ENCODE results near the gene THBS3. TPM values are rescaled to one million over a fixed set of nuclear protein-coding genes. Genes with fewer than 3 reads are reported as not detected.

THBS3 gene
- polyA plus RNA-seq, 1 donor from 2014 or later = 99.6 TPM

DNA sequence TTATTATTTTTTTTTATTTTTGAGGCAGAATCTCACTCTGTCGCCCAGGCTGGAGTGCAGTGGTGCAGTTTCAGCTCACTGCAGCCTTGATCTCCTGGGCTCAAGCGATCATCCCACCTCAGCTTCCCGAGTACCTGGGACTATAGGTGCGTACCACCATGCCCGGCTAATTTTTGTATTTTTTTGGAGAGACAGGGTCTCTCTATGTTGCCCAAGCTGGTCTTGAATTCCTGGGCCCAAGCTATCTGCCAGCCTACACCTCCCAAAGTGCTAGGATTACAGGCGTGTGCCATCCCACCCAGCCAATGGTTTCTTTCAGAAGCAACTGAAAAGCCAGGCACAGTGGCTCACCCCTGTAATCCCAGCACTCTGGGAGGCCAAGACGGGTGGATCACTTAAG is 36.9 kb downstream of the THBS3 start:
- Histone ChIP-seq H3K9ac (ENCODE audit: low read length) (no peak overlapping the region), H3F3A (ENCODE audit: insufficient read depth, low read length, poor library complexity, severe bottlenecking) (peaks cover 5% of the 10 kb centered on the region), H2AFZ (ENCODE audit: low read depth, low read length) (no peak overlapping the region), H3K9me2 (ENCODE audit: insufficient read depth, low read length) (no peaks in the 10 kb centered on the region), H3K79me2 (replicated peaks; ENCODE audit: insufficient read depth, low read length) (peaks cover 27% of the 10 kb centered on the region), H3K27me3 (ENCODE audit: insufficient read depth, low read depth, low read length) (no peaks in the 10 kb centered on the region), H4K20me1 (ENCODE audit: insufficient read depth) (no peaks in the 10 kb centered on the region), H3K4me2 (ENCODE audit: low read length) (no peak overlapping the region), H3K4me3 (ENCODE audit: low read length) (no peak overlapping the region), H3K36me3 (ENCODE audit: insufficient read depth, low read length) (no peaks in the 10 kb centered on the region), H3K9me3 (ENCODE audit: low read length) (no peaks in the 10 kb centered on the region), H3K27ac (ENCODE audit: low read length) (no peak overlapping the region)
- TF ChIP-seq, protein P1, sequence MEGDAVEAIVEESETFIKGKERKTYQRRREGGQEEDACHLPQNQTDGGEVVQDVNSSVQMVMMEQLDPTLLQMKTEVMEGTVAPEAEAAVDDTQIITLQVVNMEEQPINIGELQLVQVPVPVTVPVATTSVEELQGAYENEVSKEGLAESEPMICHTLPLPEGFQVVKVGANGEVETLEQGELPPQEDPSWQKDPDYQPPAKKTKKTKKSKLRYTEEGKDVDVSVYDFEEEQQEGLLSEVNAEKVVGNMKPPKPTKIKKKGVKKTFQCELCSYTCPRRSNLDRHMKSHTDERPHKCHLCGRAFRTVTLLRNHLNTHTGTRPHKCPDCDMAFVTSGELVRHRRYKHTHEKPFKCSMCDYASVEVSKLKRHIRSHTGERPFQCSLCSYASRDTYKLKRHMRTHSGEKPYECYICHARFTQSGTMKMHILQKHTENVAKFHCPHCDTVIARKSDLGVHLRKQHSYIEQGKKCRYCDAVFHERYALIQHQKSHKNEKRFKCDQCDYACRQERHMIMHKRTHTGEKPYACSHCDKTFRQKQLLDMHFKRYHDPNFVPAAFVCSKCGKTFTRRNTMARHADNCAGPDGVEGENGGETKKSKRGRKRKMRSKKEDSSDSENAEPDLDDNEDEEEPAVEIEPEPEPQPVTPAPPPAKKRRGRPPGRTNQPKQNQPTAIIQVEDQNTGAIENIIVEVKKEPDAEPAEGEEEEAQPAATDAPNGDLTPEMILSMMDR (IDR thresholded peaks at IDR 0.05; ENCODE audit: poor library complexity, severe bottlenecking) = no peak
- TF ChIP-seq EP300 (conservative IDR thresholded peaks at IDR 0.05; ENCODE audit: poor library complexity, severe bottlenecking) (no peak), EZH2 (IDR thresholded peaks at IDR 0.05; ENCODE audit: borderline replicate concordance, insufficient read depth, low read length, poor library complexity, severe bottlenecking) (no peak), POLR2AphosphoS5 (IDR thresholded peaks at IDR 0.05) (no peak), RAD21 (conservative IDR thresholded peaks at IDR 0.05) (no peak), TAF1 (IDR thresholded peaks at IDR 0.05; ENCODE audit: low read depth) (no peak), MXI1 (conservative IDR thresholded peaks at IDR 0.05; ENCODE audit: poor library complexity, severe bottlenecking) (no peak), SMC3 (conservative IDR thresholded peaks at IDR 0.05; ENCODE audit: poor library complexity) (no peak)
- TF ChIP-seq, protein P2, sequence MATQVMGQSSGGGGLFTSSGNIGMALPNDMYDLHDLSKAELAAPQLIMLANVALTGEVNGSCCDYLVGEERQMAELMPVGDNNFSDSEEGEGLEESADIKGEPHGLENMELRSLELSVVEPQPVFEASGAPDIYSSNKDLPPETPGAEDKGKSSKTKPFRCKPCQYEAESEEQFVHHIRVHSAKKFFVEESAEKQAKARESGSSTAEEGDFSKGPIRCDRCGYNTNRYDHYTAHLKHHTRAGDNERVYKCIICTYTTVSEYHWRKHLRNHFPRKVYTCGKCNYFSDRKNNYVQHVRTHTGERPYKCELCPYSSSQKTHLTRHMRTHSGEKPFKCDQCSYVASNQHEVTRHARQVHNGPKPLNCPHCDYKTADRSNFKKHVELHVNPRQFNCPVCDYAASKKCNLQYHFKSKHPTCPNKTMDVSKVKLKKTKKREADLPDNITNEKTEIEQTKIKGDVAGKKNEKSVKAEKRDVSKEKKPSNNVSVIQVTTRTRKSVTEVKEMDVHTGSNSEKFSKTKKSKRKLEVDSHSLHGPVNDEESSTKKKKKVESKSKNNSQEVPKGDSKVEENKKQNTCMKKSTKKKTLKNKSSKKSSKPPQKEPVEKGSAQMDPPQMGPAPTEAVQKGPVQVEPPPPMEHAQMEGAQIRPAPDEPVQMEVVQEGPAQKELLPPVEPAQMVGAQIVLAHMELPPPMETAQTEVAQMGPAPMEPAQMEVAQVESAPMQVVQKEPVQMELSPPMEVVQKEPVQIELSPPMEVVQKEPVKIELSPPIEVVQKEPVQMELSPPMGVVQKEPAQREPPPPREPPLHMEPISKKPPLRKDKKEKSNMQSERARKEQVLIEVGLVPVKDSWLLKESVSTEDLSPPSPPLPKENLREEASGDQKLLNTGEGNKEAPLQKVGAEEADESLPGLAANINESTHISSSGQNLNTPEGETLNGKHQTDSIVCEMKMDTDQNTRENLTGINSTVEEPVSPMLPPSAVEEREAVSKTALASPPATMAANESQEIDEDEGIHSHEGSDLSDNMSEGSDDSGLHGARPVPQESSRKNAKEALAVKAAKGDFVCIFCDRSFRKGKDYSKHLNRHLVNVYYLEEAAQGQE (IDR thresholded peaks at IDR 0.05; ENCODE audit: borderline replicate concordance) = no peak

DNA sequence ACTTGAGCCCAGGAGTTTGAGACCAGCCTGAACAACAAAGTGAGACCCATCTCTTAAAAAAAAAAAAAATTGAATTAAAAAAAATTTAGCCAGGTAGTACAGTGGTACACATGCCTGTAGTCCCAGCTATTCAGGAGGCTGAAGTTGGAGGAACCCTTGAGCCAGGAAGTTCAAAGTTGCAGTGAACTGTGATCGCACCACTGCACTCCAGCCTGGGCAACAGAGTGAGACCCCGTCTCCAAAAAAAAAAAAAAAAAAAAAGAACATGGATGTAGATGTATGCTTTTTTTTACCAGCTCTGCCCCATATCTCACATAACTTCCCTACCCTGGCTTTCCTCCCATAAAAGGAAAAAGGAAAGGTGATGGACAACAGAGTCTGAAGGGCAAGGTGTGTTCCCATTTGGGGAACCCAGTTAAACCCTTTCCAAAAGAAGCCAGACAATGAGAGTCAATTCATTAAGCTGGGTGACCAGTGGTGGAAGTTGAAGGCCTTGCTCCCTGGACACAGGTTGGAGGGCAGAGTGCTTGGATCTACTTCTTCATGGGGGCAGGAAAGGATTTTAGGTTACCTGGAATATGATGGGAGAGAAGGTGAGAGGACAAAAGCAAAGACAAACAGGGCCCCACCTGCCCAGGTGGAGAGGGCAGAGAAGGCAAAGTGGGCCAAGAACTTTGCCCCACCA is 37.5 kb downstream of the THBS3 start:
- Histone ChIP-seq H2AFZ (ENCODE audit: low read depth, low read length) (no peak overlapping the region), H3K4me2 (ENCODE audit: low read length) (no peak overlapping the region), H3K4me3 (ENCODE audit: low read length) (no peak overlapping the region), H3F3A (ENCODE audit: insufficient read depth, low read length, poor library complexity, severe bottlenecking) (peaks cover 5% of the 10 kb centered on the region), H3K9me2 (ENCODE audit: insufficient read depth, low read length) (no peaks in the 10 kb centered on the region), H3K27ac (ENCODE audit: low read length) (no peak overlapping the region), H3K27me3 (ENCODE audit: insufficient read depth, low read depth, low read length) (no peaks in the 10 kb centered on the region), H3K9ac (ENCODE audit: low read length) (no peak overlapping the region), H3K79me2 (replicated peaks; ENCODE audit: insufficient read depth, low read length) (peaks cover 21% of the 10 kb centered on the region), H3K9me3 (ENCODE audit: low read length) (no peaks in the 10 kb centered on the region), H3K36me3 (ENCODE audit: insufficient read depth, low read length) (no peaks in the 10 kb centered on the region), H4K20me1 (ENCODE audit: insufficient read depth) (no peaks in the 10 kb centered on the region)
- TF ChIP-seq MXI1 (conservative IDR thresholded peaks at IDR 0.05; ENCODE audit: poor library complexity, severe bottlenecking) (no peak), RAD21 (conservative IDR thresholded peaks at IDR 0.05) (no peak), POLR2AphosphoS5 (IDR thresholded peaks at IDR 0.05) (no peak), EP300 (conservative IDR thresholded peaks at IDR 0.05; ENCODE audit: poor library complexity, severe bottlenecking) (no peak), TAF1 (IDR thresholded peaks at IDR 0.05; ENCODE audit: low read depth) (no peak), EZH2 (IDR thresholded peaks at IDR 0.05; ENCODE audit: borderline replicate concordance, insufficient read depth, low read length, poor library complexity, severe bottlenecking) (no peak), SMC3 (conservative IDR thresholded peaks at IDR 0.05; ENCODE audit: poor library complexity) (no peak)
- TF ChIP-seq, protein P2 (IDR thresholded peaks at IDR 0.05; ENCODE audit: borderline replicate concordance) = no peak
- TF ChIP-seq, protein P1 (IDR thresholded peaks at IDR 0.05; ENCODE audit: poor library complexity, severe bottlenecking) = no peak

Data from neural cell (in vitro differentiated cells).